ENCODE results near the gene ERF.

ERF gene

GRCh38 chr19:42199440-42200115 lies 55.4 kb downstream of the ERF start:
- Histone ChIP-seq H3K27ac (no peak overlapping the region), H3K79me2 (ENCODE audit: insufficient read depth, low read depth) (no peaks in the 10 kb centered on the region), H2AFZ (ENCODE audit: low read depth) (no peak overlapping the region), H4K20me1 (ENCODE audit: insufficient read depth) (no peaks in the 10 kb centered on the region), H3K4me1 (ENCODE audit: low read depth, poor library complexity, severe bottlenecking) (peaks cover 24% of the 10 kb centered on the region), H3K36me3 (ENCODE audit: insufficient read depth) (peaks cover 5% of the 10 kb centered on the region; the same call in 1 of the 2 replicates), H3K4me2 (no peak overlapping the region), H3K4me3 (IDR thresholded peaks at IDR 0.05; ENCODE audit: insufficient read depth, low read depth, low read length) (no peak overlapping the region), H3K27me3 (ENCODE audit: insufficient read depth, low read depth) (no peaks in the 10 kb centered on the region), H3K9ac (no peak overlapping the region)
- no peak for TF ChIP-seq CTCF (conservative IDR thresholded peaks at IDR 0.05; ENCODE audit: low read depth, low read length)

GRCh38 chr19:42198676-42199439 lies 56.1 kb downstream of the ERF start:
- Histone ChIP-seq H3K27me3 (ENCODE audit: insufficient read depth, low read depth) (no peaks in the 10 kb centered on the region; the same call in 1 of the 2 replicates), H3K36me3 (ENCODE audit: insufficient read depth) (peaks cover 5% of the 10 kb centered on the region; the same call in 1 of the 2 replicates), H3K9ac (no peak overlapping the region), H4K20me1 (ENCODE audit: insufficient read depth) (no peaks in the 10 kb centered on the region), H3K4me2 (no peak overlapping the region), H3K4me1 (ENCODE audit: low read depth, poor library complexity, severe bottlenecking) (peaks cover 24% of the 10 kb centered on the region), H3K27ac (no peak overlapping the region), H2AFZ (ENCODE audit: low read depth) (no peak overlapping the region), H3K79me2 (ENCODE audit: insufficient read depth, low read depth) (no peaks in the 10 kb centered on the region), H3K4me3 (IDR thresholded peaks at IDR 0.05; ENCODE audit: insufficient read depth, low read depth, low read length) (no peak overlapping the region)
- TF ChIP-seq CTCF (conservative IDR thresholded peaks at IDR 0.05; ENCODE audit: low read depth, low read length): no peak
